C4-2B (cell line): ENCODE data around the gene C22orf39.

Experiments
- H3K27ac ChIP-seq: fragments of 450-650 bp; 2 replicates; pipeline ENCODE4 v1.5.1; 2017
- CTCF ChIP-seq: fragments of 450-650 bp; conservative IDR thresholded peaks from 2 replicates; pipeline ENCODE4 v1.5.1; 2017; ENCODE audit warnings: mild to moderate bottlenecking
- ZFX ChIP-seq: fragments of 450-650 bp; IDR thresholded peaks from 2 replicates; pipeline ENCODE4 v1.6.1; 2017

C22orf39 gene

GRCh38 chr22:19479355-19480172, 32.1 kb upstream of the C22orf39 start, which contains the start of gene CDC45:
TSS of gene CDC45 (plus strand) at chr22:19479920. CDS start at chr22:19479969, 49 bp downstream.
- H3K27ac ChIP-seq, result peak within 1 kb of the TSS; percentile 90
- TF ChIP-seq CTCF (no peak), ZFX (no peak)

GRCh38 chr22:19478901-19479354, 31.4 kb upstream of the C22orf39 start, which contains the start of gene UFD1:
TSS of gene UFD1 (minus strand) at chr22:19479193. CDS start at chr22:19479085, 108 bp downstream.
- H3K27ac ChIP-seq, result peak within 1 kb of the TSS; percentile 90
- TF ChIP-seq ZFX, result peak; percentile 80; the same call in 1 of the 2 replicates
- TF ChIP-seq CTCF, result no peak

- H3K27ac ChIP-seq, result peak overlapping the region; percentile 90
- TF ChIP-seq ZFX (no peak), CTCF (no peak)
Measured at GRCh38 chr22:19478045-19478900, 30.8 kb upstream of the C22orf39 start.

- TF ChIP-seq ZFX (no peak), CTCF (peak; percentile 56)
- peak overlapping the region; percentile 90; the same call in 1 of the 2 replicates for H3K27ac ChIP-seq
Measured at GRCh38 chr22:19477321-19478044, 30.0 kb upstream of the C22orf39 start.

GRCh38 chr22:19476023-19476422, 28.5 kb upstream of the C22orf39 start:
- H3K27ac ChIP-seq, result no peak overlapping the region
- no peak for TF ChIP-seq ZFX
- no peak for TF ChIP-seq CTCF

- TF ChIP-seq CTCF (no peak), ZFX (no peak)
- no peak overlapping the region for H3K27ac ChIP-seq
Measured at GRCh38 chr22:19473578-19473977, 26.1 kb upstream of the C22orf39 start.
